C4-2B (cell line): Measurements from ENCODE around the gene MAPRE2.

Experiments
- H3K27ac ChIP-seq: fragments of 450-650 bp; 2 replicates; pipeline ENCODE4 v1.5.1; 2017
- ZFX ChIP-seq: fragments of 450-650 bp; IDR thresholded peaks from 2 replicates; pipeline ENCODE4 v1.6.1; 2017
- TF ChIP-seq, protein P1 (sequence below): fragments of 450-650 bp; conservative IDR thresholded peaks from 2 replicates; pipeline ENCODE4 v1.5.1; 2017; ENCODE audit warnings: mild to moderate bottlenecking

The MAPRE2 gene

DNA sequence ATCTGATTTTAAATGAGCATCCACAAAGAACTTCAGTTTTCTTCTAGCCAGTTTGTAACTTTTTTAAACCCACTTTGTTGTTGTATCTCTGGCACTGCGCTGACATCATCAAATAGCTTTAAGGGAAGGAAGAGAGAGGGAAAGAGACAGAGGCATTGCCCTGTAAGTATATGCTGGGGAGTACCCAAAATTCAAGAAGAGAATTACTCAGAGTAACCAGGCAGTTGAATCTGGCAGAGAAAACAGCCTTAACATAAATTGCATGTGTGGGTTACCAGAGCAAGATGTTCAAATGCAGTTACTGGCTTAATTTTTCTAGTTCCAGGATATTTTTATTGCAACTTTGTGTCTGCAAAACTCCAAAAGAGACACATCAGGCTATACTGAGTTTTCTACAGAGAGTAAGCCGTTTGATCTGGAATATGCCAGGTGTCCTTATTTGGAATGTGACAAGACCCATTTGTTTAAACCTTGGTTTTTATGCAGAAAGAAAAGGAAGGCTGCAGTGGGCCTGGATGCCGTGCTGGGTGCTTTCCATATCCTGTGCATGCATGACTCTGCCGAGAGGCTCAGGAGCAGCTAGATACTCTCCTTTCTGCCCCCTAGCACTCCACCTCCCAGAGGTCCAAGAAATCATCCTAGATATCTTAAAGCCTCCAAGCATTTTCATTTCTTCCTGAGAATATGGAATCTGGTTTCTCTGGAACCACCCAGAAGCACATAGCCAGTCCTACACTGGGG lies 93.7 kb downstream of the MAPRE2 start:
- TF ChIP-seq, protein P1, sequence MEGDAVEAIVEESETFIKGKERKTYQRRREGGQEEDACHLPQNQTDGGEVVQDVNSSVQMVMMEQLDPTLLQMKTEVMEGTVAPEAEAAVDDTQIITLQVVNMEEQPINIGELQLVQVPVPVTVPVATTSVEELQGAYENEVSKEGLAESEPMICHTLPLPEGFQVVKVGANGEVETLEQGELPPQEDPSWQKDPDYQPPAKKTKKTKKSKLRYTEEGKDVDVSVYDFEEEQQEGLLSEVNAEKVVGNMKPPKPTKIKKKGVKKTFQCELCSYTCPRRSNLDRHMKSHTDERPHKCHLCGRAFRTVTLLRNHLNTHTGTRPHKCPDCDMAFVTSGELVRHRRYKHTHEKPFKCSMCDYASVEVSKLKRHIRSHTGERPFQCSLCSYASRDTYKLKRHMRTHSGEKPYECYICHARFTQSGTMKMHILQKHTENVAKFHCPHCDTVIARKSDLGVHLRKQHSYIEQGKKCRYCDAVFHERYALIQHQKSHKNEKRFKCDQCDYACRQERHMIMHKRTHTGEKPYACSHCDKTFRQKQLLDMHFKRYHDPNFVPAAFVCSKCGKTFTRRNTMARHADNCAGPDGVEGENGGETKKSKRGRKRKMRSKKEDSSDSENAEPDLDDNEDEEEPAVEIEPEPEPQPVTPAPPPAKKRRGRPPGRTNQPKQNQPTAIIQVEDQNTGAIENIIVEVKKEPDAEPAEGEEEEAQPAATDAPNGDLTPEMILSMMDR = no peak
- TF ChIP-seq ZFX = no peak
- no peak overlapping the region for H3K27ac ChIP-seq

DNA sequence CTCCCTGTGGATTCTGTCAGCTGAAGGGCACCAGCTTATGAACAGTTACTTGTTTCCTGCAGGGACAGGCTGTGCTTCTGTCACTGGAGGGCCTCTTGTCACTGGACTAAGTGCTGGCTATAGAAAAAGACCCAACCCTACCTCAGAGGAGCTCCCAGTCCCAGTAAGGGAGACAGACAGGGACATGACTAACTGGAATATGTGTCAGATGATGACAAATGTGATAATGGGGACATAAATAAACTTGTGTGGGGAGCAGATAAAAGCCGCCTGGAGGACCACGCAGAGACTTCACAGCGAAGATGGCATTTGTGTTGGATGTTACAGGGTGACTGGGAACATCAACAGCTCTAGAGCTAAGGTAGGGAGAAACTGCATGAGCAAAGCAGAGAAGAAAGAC lies 95.0 kb downstream of the MAPRE2 start:
- TF ChIP-seq, protein P1 = no peak
- TF ChIP-seq ZFX = no peak
- H3K27ac ChIP-seq = no peak overlapping the region

DNA sequence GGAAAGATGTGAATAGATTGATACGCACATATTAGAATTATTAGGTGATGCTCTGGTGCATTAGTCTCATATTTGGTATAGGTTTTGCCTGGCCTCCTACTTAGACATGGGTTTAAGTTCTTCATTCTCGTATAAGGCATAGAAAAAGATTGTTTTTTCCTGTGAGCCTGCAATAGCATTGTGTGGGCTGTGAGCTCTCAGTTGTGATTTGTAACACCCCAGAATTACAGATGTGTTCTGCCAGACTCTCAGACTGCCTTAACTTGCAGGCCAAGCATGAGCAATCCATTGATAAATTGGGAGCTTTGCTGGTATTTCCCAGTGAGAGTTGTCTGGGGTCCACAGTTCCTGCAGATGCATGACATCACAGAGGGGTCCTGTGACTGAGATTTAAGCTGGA lies 95.7 kb downstream of the MAPRE2 start:
- no peak overlapping the region for H3K27ac ChIP-seq
- no peak for TF ChIP-seq ZFX
- TF ChIP-seq, protein P1 = no peak

DNA sequence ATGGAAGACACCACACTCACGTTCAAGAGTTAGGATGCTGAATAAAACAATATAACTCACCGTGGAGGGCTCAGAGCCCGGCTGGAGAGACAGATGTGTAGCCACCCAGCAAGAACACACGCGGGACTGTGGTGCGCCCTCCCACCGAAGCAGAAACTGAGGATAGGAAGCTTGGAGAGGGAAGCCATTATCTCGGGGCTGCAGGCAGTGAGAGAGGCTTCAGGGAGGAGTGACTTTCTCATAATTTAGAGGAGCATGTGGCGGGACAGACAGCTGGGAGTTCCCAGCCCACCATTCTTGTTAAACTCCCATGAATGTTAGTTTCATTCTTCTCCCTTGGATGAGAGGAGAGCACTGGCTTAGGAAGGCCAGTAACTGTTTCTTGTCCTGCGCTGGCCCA lies 96.4 kb downstream of the MAPRE2 start:
- no peak overlapping the region for H3K27ac ChIP-seq
- TF ChIP-seq, protein P1 = no peak
- TF ChIP-seq ZFX = no peak

DNA sequence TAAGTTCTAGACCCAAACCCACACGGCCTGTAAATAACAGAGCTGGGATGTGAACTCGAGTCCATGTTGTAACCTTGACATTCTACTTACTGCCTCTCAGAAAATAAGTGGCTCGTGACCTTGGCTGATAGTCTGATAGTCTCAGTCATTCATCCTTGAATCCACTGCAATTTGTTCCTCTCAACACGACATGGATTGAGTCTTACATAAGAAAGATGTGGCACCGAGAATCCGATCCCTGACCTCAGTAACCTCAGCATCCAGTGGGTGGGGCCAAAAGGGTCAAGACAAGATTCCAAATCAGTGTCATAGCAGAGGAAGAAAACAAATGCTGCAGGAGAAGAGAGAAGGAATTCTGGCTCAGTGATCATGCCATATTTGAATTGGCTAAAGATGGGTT lies 97.6 kb downstream of the MAPRE2 start:
- TF ChIP-seq, protein P1 = no peak
- TF ChIP-seq ZFX = no peak
- no peak overlapping the region for H3K27ac ChIP-seq

DNA sequence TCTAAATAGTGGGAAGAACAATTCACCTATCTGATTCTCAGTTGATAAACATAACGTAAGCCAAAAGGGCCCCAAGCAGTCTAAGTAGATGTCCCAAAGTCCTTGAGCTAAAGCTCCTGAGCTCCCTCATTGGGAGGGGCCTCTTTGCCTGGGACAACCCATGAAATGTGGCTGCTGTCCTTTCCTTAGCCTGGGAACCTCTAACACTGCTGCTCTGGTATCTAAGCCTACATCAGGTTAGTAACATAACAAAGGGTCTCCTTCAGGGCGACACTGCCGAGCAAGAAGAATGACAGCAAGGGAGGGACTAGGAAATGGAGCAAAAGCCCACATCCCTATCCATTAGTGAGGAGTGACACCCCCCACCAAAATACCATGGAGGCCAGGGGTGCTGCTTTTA lies 98.3 kb downstream of the MAPRE2 start:
- H3K27ac ChIP-seq = no peak overlapping the region
- TF ChIP-seq ZFX = no peak
- TF ChIP-seq, protein P1 = no peak

DNA sequence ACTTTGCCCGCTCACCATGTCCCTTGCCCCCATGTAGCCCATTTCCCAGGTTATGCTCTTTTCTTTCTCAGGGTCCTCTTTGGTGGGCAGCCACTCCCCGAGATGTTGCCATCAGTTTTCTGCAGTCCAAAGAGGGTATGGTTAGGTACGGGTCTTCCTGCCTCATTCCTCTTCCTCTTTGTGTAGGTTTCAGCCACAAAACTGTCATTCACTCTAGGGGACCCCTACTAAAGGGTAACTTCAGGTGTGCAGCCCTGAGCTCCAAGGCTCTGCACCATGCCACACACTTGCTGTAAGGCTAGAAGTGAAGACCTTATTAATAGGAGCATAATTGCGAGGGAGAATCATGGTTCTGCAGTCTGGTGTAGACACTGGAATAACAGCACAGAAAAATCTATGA lies 99.9 kb downstream of the MAPRE2 start:
- H3K27ac ChIP-seq = no peak overlapping the region
- TF ChIP-seq, protein P1 = no peak
- TF ChIP-seq ZFX = no peak
